ENCODE data around the gene CAST. TPM values are rescaled to one million over a fixed set of nuclear protein-coding genes. Genes with fewer than 3 reads are reported as not detected.

The CAST gene
- total RNA-seq, 4 donors from 2014 or later = 292 to 347 (median 320) TPM

DNA sequence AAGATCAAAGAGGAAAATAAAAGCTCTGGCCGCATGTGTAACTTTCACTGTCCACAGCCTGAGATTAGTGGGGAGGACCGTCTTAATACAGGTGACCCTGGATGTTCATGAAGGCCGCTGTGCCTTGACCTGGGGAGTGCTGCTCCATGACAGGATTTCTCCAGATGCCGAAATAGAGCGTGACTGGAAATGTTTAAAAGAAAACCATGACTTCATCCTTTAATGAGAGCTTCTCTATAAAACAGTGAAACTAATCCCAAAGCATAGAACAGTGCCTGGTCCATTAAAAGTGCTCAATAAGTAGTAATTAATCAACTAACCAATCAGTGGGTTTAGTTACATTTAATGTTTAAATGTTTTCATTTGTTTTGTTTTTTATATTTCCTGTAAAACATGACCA, 82.8 kb downstream of the CAST start:
- no peak overlapping the region for H3K4me3 ChIP-seq
- H3K36me3 ChIP-seq = peaks cover 16 to 94% of the 10 kb centered on the region in 2 donors
- no peak for ATAC-seq
- TF ChIP-seq POLR2AphosphoS5 (IDR thresholded peaks at IDR 0.05) (no peak), EP300 (IDR thresholded peaks at IDR 0.05) (no peak), POLR2A (IDR thresholded peaks at IDR 0.05) (no peak)
- TF ChIP-seq, protein P1, sequence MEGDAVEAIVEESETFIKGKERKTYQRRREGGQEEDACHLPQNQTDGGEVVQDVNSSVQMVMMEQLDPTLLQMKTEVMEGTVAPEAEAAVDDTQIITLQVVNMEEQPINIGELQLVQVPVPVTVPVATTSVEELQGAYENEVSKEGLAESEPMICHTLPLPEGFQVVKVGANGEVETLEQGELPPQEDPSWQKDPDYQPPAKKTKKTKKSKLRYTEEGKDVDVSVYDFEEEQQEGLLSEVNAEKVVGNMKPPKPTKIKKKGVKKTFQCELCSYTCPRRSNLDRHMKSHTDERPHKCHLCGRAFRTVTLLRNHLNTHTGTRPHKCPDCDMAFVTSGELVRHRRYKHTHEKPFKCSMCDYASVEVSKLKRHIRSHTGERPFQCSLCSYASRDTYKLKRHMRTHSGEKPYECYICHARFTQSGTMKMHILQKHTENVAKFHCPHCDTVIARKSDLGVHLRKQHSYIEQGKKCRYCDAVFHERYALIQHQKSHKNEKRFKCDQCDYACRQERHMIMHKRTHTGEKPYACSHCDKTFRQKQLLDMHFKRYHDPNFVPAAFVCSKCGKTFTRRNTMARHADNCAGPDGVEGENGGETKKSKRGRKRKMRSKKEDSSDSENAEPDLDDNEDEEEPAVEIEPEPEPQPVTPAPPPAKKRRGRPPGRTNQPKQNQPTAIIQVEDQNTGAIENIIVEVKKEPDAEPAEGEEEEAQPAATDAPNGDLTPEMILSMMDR (IDR thresholded peaks at IDR 0.05) = no peak
- WGBS, 2 donors (ENCODE audit: low coverage in 1 of 2) = 83 to 92% methylated on average over 5 of the region's 5 CpGs
- H3K27ac ChIP-seq = no peak overlapping the region
- peaks cover 0 to 36% (median 10%) of the 10 kb centered on the region in 3 donors for H3K4me1 ChIP-seq
- no peaks in the 10 kb centered on the region for H3K27me3 ChIP-seq
- no peaks in the 10 kb centered on the region for H3K9me3 ChIP-seq

DNA sequence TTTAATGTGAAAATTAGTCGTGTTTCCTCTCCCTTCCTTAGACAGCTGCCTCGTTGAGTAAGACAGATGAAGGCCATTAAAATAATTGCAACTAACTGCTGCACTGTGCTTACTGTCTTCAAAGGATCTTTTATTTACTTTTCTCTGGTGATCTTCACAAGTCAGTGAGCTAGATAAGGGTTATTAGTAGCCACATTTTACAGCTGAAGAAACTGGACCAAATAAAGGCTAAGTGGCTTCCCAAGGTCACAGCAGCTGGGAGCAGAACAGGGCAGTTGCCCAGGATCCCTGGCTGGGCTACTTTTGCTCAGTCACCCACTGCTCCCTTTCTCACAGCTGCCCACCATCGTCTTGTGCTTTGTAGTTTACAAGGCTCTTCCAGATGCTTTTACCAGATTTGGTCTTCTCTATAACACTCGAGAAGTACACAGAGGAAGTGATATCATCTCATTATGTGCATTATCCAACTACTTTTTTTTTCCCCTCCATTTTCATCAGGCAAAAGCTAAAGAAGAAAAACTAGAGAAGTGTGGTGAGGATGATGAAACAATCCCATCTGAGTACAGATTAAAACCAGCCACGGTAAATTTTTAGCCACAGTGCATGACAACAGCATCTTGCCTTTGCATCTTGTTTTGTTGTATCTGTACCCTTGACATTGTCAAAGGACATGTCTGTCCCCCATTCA, 83.8 kb downstream of the CAST start:
- no peak for ATAC-seq
- no peak for TF ChIP-seq POLR2A (IDR thresholded peaks at IDR 0.05)
- TF ChIP-seq, protein P1 (IDR thresholded peaks at IDR 0.05) = no peak
- no peak for TF ChIP-seq POLR2AphosphoS5 (IDR thresholded peaks at IDR 0.05)
- no peak for TF ChIP-seq EP300 (IDR thresholded peaks at IDR 0.05)
- Histone ChIP-seq H3K4me3 (no peak overlapping the region), H3K9me3 (no peaks in the 10 kb centered on the region), H3K27me3 (no peaks in the 10 kb centered on the region), H3K36me3 (peaks cover 16 to 94% of the 10 kb centered on the region in 2 donors), H3K4me1 (peaks cover 0 to 36% (median 10%) of the 10 kb centered on the region in 3 donors), H3K27ac (peak overlapping the region in 2 of 4 donors; percentile 20 to 34)
- WGBS, 2 donors (ENCODE audit: low coverage in 1 of 2) = 40 to 46% methylated on average over 5 of the region's 5 CpGs

DNA sequence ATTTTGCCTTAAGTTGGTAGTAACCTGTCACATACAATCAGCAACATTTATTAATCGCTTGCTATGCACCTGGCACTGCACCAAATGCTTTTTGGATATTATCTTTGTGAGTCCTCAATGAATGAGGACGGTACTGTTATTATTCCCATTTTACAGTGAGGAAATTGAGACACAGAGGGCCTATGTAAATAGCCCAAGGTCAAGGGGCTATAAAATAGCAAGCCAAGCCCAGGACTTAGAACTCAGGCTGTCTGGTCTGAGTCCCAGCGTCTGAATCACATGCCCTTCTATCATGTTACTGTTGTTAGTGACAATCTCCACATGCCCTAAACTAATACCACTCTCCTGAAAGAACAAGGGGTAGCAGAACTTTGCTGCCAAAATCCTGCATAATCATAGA, 85.5 kb downstream of the CAST start:
- no peak for TF ChIP-seq POLR2AphosphoS5 (IDR thresholded peaks at IDR 0.05)
- TF ChIP-seq, protein P1 (IDR thresholded peaks at IDR 0.05) = no peak
- no peak for TF ChIP-seq POLR2A (IDR thresholded peaks at IDR 0.05)
- TF ChIP-seq EP300 (IDR thresholded peaks at IDR 0.05) = no peak
- H3K9me3 ChIP-seq = no peaks in the 10 kb centered on the region
- peaks cover 0 to 25% (median 10%) of the 10 kb centered on the region in 3 donors for H3K4me1 ChIP-seq
- WGBS, 2 donors (ENCODE audit: low coverage in 1 of 2) = 26 to 55% methylated on average over 3 of the region's 3 CpGs
- no peak for ATAC-seq
- H3K27me3 ChIP-seq = no peaks in the 10 kb centered on the region
- H3K27ac ChIP-seq = peak overlapping the region in 1 of 4 donors; percentile 8
- H3K36me3 ChIP-seq = peaks cover 11 to 89% of the 10 kb centered on the region in 2 donors
- H3K4me3 ChIP-seq = no peak overlapping the region

DNA sequence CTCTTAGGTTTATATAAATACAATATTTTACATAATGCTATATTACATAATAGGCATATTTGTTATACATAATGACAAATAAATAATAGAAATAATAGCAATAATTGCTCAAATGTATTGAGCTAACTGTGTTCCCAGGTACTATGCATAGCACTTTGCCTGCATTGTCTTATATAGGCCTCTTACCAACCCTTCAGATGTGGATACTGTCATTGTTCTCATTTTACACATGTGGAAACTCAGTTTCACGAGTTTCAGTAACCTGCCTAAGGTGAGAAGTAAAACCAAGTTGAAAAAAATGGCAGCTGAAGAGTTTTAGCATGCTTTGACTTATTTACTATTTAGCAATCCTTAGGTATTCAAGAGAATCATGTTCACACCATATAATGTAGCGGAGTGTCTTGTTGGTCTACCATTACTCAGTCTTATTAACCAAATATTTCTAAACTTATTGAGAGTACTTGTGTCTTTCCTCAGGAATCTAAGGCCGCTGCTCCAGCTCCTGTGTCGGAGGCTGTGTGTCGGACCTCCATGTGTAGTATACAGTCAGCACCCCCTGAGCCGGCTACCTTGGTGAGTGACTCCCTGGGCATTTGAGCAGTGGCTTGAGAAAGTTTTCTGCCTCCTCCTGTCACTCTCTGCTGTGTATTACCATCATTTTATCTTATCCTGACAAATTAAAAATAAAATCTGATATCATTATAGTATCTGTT, 88.1 kb downstream of the CAST start:
- Histone ChIP-seq H3K36me3 (peaks cover 14 to 89% of the 10 kb centered on the region in 2 donors), H3K27ac (no peak overlapping the region), H3K9me3 (no peaks in the 10 kb centered on the region), H3K4me3 (no peak overlapping the region), H3K4me1 (peaks cover 0 to 24% (median 10%) of the 10 kb centered on the region in 3 donors), H3K27me3 (no peaks in the 10 kb centered on the region)
- TF ChIP-seq EP300 (IDR thresholded peaks at IDR 0.05) (no peak), POLR2A (IDR thresholded peaks at IDR 0.05) (no peak), POLR2AphosphoS5 (IDR thresholded peaks at IDR 0.05) (no peak)
- TF ChIP-seq, protein P1 (IDR thresholded peaks at IDR 0.05) = no peak
- no peak for ATAC-seq
- WGBS, 2 donors (ENCODE audit: low coverage in 1 of 2) = 88 to 90% methylated on average over 5 to 6 of the region's 6 CpGs
